B cell (primary cell): Measurements from ENCODE around the gene CADM2. TPM values are rescaled to one million over a fixed set of nuclear protein-coding genes. Genes with fewer than 3 reads are reported as not detected.

Experiments used
- ATAC-seq: fragments of 200-7000 bp; cut with Tn5 transposase; one replicate; pipeline ENCODE4 v1.10.0; 2021; ENCODE audit warnings: low read depth, mild to moderate bottlenecking, moderate number of reproducible peaks, moderate library complexity
- CTCF ChIA-PET: fragments of 350-600 bp; sonication (Branson Sonifier 250); formaldehyde crosslinking; loops from one replicate; lab custom pipeline; 2021; ENCODE audit warnings: antibody characterized with exemption, inconsistent platforms; lab: Charles Lee
- POLR2A ChIA-PET: fragments of 350-600 bp; sonication (Branson Sonifier 250); formaldehyde crosslinking; loops from one replicate; lab custom pipeline; 2021; ENCODE audit warnings: antibody characterized with exemption; lab: Charles Lee
- DNase-seq: peaks from one replicate; pipeline ENCODE4 v3.0.0; 2013
- H2AFZ ChIP-seq: 2 replicates; pipeline ENCODE4 v1.6.1; 2012; ENCODE audit warnings: mild to moderate bottlenecking, low read depth, low read length; ENCODE audit not compliant: insufficient read depth, poor library complexity, severe bottlenecking
- H3K27ac ChIP-seq, 2 donors: 1 replicate in 1 of 2; 2 replicates in 1 of 2; pipeline ENCODE4 v1.5.1; 2012 to 2013; ENCODE audit warnings: low read length in 2 of 2, mild to moderate bottlenecking in 2 of 2, moderate library complexity in 1 of 2
- H3K27me3 ChIP-seq, 4 experiments: fragments of 200-600 bp in 1 of 4; sonication (generic) in 1 of 4; replicated peaks in 1 of 4; 1 replicate in 2 of 4; 2 replicates in 2 of 4; pipeline versions ENCODE4 v1.6.1 to v1.7.0; 2013 to 2016; ENCODE audit warnings: low read length in 3 of 4, mild to moderate bottlenecking in 2 of 4, mixed read lengths in 1 of 4, moderate library complexity in 1 of 4; ENCODE audit not compliant: insufficient read depth in 4 of 4, control insufficient read depth in 3 of 4; ENCODE audit errors: control extremely low read depth in 1 of 4
- H3K36me3 ChIP-seq, 2 experiments: replicated peaks in 1 of 2; 1 replicate in 1 of 2; 2 replicates in 1 of 2; pipeline versions ENCODE4 v1.6.1 to v1.7.1; 2013; ENCODE audit warnings: low read length in 1 of 2; ENCODE audit not compliant: insufficient read depth in 2 of 2, control insufficient read depth in 1 of 2; ENCODE audit errors: control extremely low read depth in 1 of 2, extremely low read depth in 1 of 2
- H3K4me1 ChIP-seq, 2 donors: fragments of 200-600 bp in 1 of 2; sonication (generic) in 1 of 2; 1 replicate in 1 of 2; 2 replicates in 1 of 2; pipeline versions ENCODE4 v1.5.1 to v1.6.1; 2013 to 2017; ENCODE audit warnings: low read length in 2 of 2; ENCODE audit not compliant: control insufficient read depth in 2 of 2, insufficient read depth in 2 of 2
- H3K4me2 ChIP-seq: replicated peaks from 2 replicates; pipeline ENCODE3; 2012; ENCODE audit warnings: mild to moderate bottlenecking, low read depth, low read length; ENCODE audit not compliant: poor library complexity, severe bottlenecking
- H3K4me3 ChIP-seq, 5 experiments: fragments of 200-600 bp in 1 of 5; sonication (generic) in 1 of 5; 1 replicate in 3 of 5; 2 replicates in 2 of 5; pipeline versions ENCODE4 v1.5.1 to v1.7.0; 2011 to 2016; ENCODE audit warnings: low read length in 4 of 5, mild to moderate bottlenecking in 4 of 5, low read depth in 2 of 5, control low read depth in 1 of 5, moderate library complexity in 1 of 5; ENCODE audit not compliant: insufficient read depth in 1 of 5; ENCODE audit errors: control extremely low read depth in 1 of 5, extremely low read depth in 1 of 5
- H3K79me2 ChIP-seq: fragments of 200-600 bp; sonication (generic); one replicate; pipeline ENCODE4 v1.6.0; 2016; ENCODE audit warnings: low read length; ENCODE audit not compliant: control insufficient read depth, insufficient read depth
- H3K9ac ChIP-seq: fragments of 200-600 bp; sonication (generic); 2 replicates; pipeline ENCODE4 v1.6.1; 2017; ENCODE audit warnings: mild to moderate bottlenecking, low read length, moderate library complexity
- H3K9me3 ChIP-seq, 3 donors: one replicate each; pipeline versions ENCODE4 v1.6.1 to v1.7.1; 2013; ENCODE audit warnings: low read length in 2 of 3; ENCODE audit not compliant: control insufficient read depth in 2 of 3, insufficient read depth in 1 of 3; ENCODE audit errors: control extremely low read depth in 1 of 3
- H4K20me1 ChIP-seq: 2 replicates; pipeline ENCODE4 v1.6.0; 2012; ENCODE audit warnings: mild to moderate bottlenecking, low read length; ENCODE audit not compliant: insufficient read depth, control insufficient read depth, poor library complexity, severe bottlenecking
- H3K27ac Mint-ChIP-seq: one replicate; pipeline ENCODE4 v1.8.0; 2021; ENCODE audit warnings: mixed read lengths
- H3K27me3 Mint-ChIP-seq: one replicate; pipeline ENCODE4 v1.8.0; 2021; ENCODE audit warnings: mixed read lengths
- H3K4me1 Mint-ChIP-seq: one replicate; pipeline ENCODE4 v1.8.0; 2021; ENCODE audit warnings: mixed read lengths
- H3K4me3 Mint-ChIP-seq: one replicate; pipeline ENCODE4 v1.8.0; 2021; ENCODE audit warnings: mixed read lengths
- H3K9me3 Mint-ChIP-seq: one replicate; pipeline ENCODE4 v1.8.0; 2022; ENCODE audit warnings: mixed read lengths; ENCODE audit not compliant: insufficient read depth
- EZH2 ChIP-seq: IDR thresholded peaks from 2 replicates; pipeline ENCODE4 v1.6.1; 2012; ENCODE audit warnings: borderline replicate concordance, low read depth, mild to moderate bottlenecking, moderate library complexity, low read length; ENCODE audit not compliant: insufficient read depth, poor library complexity, severe bottlenecking
- WGBS: methylation state at CpG from one replicate; pipeline ENCODE4 v1.1.5; 2013; ENCODE audit warnings: missing lambda C conversion rate; ENCODE audit not compliant: insufficient coverage; 5-methylcytosine and 5-hydroxymethylcytosine counted together
- intact Hi-C: fragments of 100-400 bp; cut with micrococcal nuclease; formaldehyde crosslinking; loops from one replicate; pipeline ENCODE4 v1.10.0; 2022
- polyA plus RNA-seq: library from polyadenylated mRNA; depleted of rRNA; stranded (reverse); fragments of >200 nt; gene quantifications from 2 replicates; pipeline ENCODE4 v1.2.3, GENCODE V29; 2012
- total RNA-seq, 2 donors: library from RNA; stranded (reverse); fragments of 120-200 nt in 1 of 2; gene quantifications; 1 replicate in 1 of 2; 2 replicates in 1 of 2; pipeline versions ENCODE4 v1.2.3 to v1.2.4, GENCODE V29; 2013 to 2022
- TF ChIP-seq, protein P1 (sequence below): fragments of 200-600 bp; IDR thresholded peaks from one replicate; pipeline ENCODE4 v1.8.0; 2022; ENCODE audit warnings: antibody characterized with exemption, mild to moderate bottlenecking

The CADM2 gene
- total and polyA plus RNA-seq, 2 donors (not counting 1 experiment from before 2014, with no cell fraction given): 0.10 to 0.37 TPM

DNA sequence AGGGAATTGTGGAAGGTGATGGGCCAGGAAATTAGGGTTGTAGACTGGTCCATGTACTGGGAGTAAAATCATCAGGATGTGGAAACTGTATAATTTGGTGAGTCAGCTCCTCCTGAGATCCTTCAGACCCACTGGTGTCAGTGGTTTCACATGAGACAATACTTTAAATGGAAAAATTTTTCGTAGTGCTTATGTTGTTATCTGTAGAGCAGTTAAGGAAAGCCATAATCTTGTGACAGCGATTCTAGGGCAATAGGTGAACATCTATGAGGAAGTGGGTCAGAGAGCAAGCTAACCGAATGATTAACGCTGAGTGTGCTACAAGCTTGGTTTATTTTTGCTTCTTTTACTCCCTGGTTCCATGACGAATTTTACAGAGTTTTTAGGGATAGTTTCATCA lies 200.6 kb downstream of the CADM2 start:
- H3K27me3 ChIP-seq: no peaks in the 10 kb centered on the region
- Mint-ChIP-seq H3K27me3 (no peaks in the 10 kb centered on the region), H3K4me1 (no peaks in the 10 kb centered on the region), H3K4me3 (no peak overlapping the region), H3K27ac (no peak overlapping the region), H3K9me3 (peaks cover 2% of the 10 kb centered on the region)
- ATAC-seq (no peak), DNase-seq (no peak)
- TF ChIP-seq, protein P1, sequence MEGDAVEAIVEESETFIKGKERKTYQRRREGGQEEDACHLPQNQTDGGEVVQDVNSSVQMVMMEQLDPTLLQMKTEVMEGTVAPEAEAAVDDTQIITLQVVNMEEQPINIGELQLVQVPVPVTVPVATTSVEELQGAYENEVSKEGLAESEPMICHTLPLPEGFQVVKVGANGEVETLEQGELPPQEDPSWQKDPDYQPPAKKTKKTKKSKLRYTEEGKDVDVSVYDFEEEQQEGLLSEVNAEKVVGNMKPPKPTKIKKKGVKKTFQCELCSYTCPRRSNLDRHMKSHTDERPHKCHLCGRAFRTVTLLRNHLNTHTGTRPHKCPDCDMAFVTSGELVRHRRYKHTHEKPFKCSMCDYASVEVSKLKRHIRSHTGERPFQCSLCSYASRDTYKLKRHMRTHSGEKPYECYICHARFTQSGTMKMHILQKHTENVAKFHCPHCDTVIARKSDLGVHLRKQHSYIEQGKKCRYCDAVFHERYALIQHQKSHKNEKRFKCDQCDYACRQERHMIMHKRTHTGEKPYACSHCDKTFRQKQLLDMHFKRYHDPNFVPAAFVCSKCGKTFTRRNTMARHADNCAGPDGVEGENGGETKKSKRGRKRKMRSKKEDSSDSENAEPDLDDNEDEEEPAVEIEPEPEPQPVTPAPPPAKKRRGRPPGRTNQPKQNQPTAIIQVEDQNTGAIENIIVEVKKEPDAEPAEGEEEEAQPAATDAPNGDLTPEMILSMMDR: no peak
- no peak for TF ChIP-seq EZH2
- intact Hi-C loops: no loop called here
- H3K27ac ChIP-seq: no peak overlapping the region
- ChIA-PET POLR2A (no interaction called here), CTCF (no interaction called here)
- no peaks in the 10 kb centered on the region for H3K36me3 ChIP-seq
- H3K4me3 ChIP-seq: no peak overlapping the region
- 79% methylated on average over 4 of the region's 5 CpGs for WGBS
- H3K4me2 ChIP-seq: no peak overlapping the region
- H3K79me2 ChIP-seq: no peaks in the 10 kb centered on the region
- H3K4me1 ChIP-seq: no peaks in the 10 kb centered on the region
- no peaks in the 10 kb centered on the region for H3K9me3 ChIP-seq
- H3K9ac ChIP-seq: no peak overlapping the region
- no peak overlapping the region for H2AFZ ChIP-seq
- no peaks in the 10 kb centered on the region for H4K20me1 ChIP-seq

DNA sequence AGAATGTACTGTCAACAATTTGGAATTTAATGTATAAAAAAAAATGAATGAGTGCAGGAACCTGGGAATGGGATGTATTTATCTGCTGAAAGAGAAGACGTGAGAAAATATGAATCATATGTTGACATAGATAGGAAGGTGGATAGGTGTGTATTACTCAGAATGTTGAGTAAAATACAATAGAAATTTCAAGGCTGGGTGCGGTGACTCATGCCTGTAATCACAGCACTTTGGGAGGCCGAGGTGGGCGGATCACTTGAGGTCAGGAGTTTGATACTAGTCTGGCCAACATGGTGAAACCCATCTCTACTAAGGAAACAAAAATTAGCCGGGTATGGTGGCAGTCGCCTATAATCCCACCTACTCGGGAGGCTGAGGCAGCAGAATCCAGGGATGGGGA lies 202.8 kb downstream of the CADM2 start:
- WGBS: 93% methylated on average over 4 of the region's 7 CpGs
- ChIA-PET CTCF (no interaction called here), POLR2A (no interaction called here)
- H3K27ac ChIP-seq: no peak overlapping the region
- H3K36me3 ChIP-seq: no peaks in the 10 kb centered on the region
- H3K4me3 ChIP-seq: no peak overlapping the region
- no peak overlapping the region for H3K9ac ChIP-seq
- Mint-ChIP-seq H3K4me3 (no peak overlapping the region), H3K9me3 (peaks cover 2% of the 10 kb centered on the region), H3K27ac (no peak overlapping the region), H3K27me3 (no peaks in the 10 kb centered on the region), H3K4me1 (no peaks in the 10 kb centered on the region)
- ATAC-seq: no peak
- intact Hi-C loops: no loop called here
- H3K9me3 ChIP-seq: no peaks in the 10 kb centered on the region
- TF ChIP-seq, protein P1: no peak
- TF ChIP-seq EZH2: no peak
- H3K4me1 ChIP-seq: no peaks in the 10 kb centered on the region
- no peaks in the 10 kb centered on the region for H3K27me3 ChIP-seq
- no peak overlapping the region for H3K4me2 ChIP-seq
- no peak for DNase-seq
- no peaks in the 10 kb centered on the region for H3K79me2 ChIP-seq
- no peak overlapping the region for H2AFZ ChIP-seq
- H4K20me1 ChIP-seq: no peaks in the 10 kb centered on the region
